Body of pancreas (tissue), 4 donors: Measurements from ENCODE around the gene TSPEAR. TPM values are rescaled to one million over a fixed set of nuclear protein-coding genes. Genes with fewer than 3 reads are reported as not detected.
"Not testable (repeated sequence)": the region's sequence is repeated elsewhere in the genome, so short reads cannot be mapped to it uniquely, and the experiment has no call there.

ENCODE experiments used
- ATAC-seq: fragments of 150-250 bp; one replicate; pipeline ENCODE4 v1.9.1; 2016
- DNase-seq, 4 donors: peaks; one replicate each; pipeline ENCODE4 v3.0.0-alpha.2; 2019
- H3K27ac ChIP-seq, 4 donors: fragments of 200-600 bp; sonication (generic); 1 replicate in 3 of 4; 2 replicates in 1 of 4; pipeline versions ENCODE4 v1.5.1 to v1.6.1; 2016 to 2019; ENCODE audit warnings: mild to moderate bottlenecking in 1 of 4, mixed read lengths in 1 of 4, moderate library complexity in 1 of 4
- H3K27me3 ChIP-seq, 2 donors: fragments of 200-600 bp; sonication (generic); one replicate each; pipeline ENCODE4 v1.6.0; 2016; ENCODE audit warnings: mild to moderate bottlenecking in 1 of 2
- H3K36me3 ChIP-seq, 2 donors: fragments of 200-600 bp; sonication (generic); replicated peaks in 1 of 2; 2 replicates each; pipeline ENCODE4 v1.5.1; 2016; ENCODE audit warnings: low read depth in 2 of 2; ENCODE audit not compliant: insufficient read depth in 1 of 2
- H3K4me1 ChIP-seq: fragments of 200-600 bp; sonication (generic); one replicate; pipeline ENCODE4 v1.6.0; 2016
- H3K4me3 ChIP-seq, 2 donors: fragments of 200-600 bp; sonication (generic); 1 replicate in 1 of 2; 2 replicates in 1 of 2; pipeline ENCODE4 v1.5.1; 2016 to 2019
- H3K9me3 ChIP-seq, 3 donors: fragments of 200-600 bp; sonication (generic); 1 replicate in 2 of 3; 2 replicates in 1 of 3; pipeline ENCODE4 v1.5.1; 2016
- CTCF ChIP-seq, 7 experiments: fragments of 450-650 bp in 4 of 7; fragments of 200-600 bp in 3 of 7; sonication (generic) in 3 of 7; IDR thresholded peaks; one replicate each; pipeline ENCODE4 v1.5.1; 2016 to 2019; ENCODE audit warnings: antibody characterized with exemption in 7 of 7
- POLR2A ChIP-seq, 3 donors: fragments of 450-650 bp; IDR thresholded peaks; one replicate each; pipeline ENCODE4 v1.6.1; 2016; ENCODE audit warnings: antibody characterized with exemption in 3 of 3, mild to moderate bottlenecking in 2 of 3
- WGBS, 2 donors: methylation state at CpG; one replicate each; pipeline ENCODE4 v1.1.5; 2017; 5-methylcytosine and 5-hydroxymethylcytosine counted together
- intact Hi-C: fragments of 100-400 bp; cut with DNase I; formaldehyde crosslinking; loops from one replicate; pipeline ENCODE4 v1.15.1; 2023
- total RNA-seq, 2 donors: library from RNA; depleted of rRNA; stranded (reverse); fragments of >200 nt; gene quantifications; one replicate each; pipeline ENCODE4 v1.1.0, GENCODE V29; 2016

Gene TSPEAR
- total RNA-seq, 2 donors from 2014 or later = 0.52 TPM; not detected in 1

GRCh38 chr21:44648557-44649311, 62.6 kb downstream of the TSPEAR start:
- no peaks in the 10 kb centered on the region for H3K4me1 ChIP-seq
- DNase-seq = no peak
- 63 to 70% methylated on average over 16 to 33 of the region's 33 CpGs for WGBS, 2 donors
- H3K9me3 ChIP-seq = no peaks in the 10 kb centered on the region
- no peak overlapping the region for H3K4me3 ChIP-seq
- H3K27ac ChIP-seq = no peak overlapping the region
- H3K36me3 ChIP-seq = no peaks in the 10 kb centered on the region
- H3K27me3 ChIP-seq = no peaks in the 10 kb centered on the region
- no peak for ATAC-seq
- TF ChIP-seq POLR2A (IDR thresholded peaks at IDR 0.05) (no peak), CTCF (IDR thresholded peaks at IDR 0.05) (no peak)
- intact Hi-C loops = no loop called here

GRCh38 chr21:44647222-44647552, 64.2 kb downstream of the TSPEAR start:
- intact Hi-C loops = no loop called here
- Histone ChIP-seq H3K27ac (no peak overlapping the region), H3K27me3 (no peaks in the 10 kb centered on the region), H3K4me1 (no peaks in the 10 kb centered on the region), H3K4me3 (no peak overlapping the region), H3K36me3 (no peaks in the 10 kb centered on the region), H3K9me3 (no peaks in the 10 kb centered on the region)
- ATAC-seq = no peak
- WGBS, 2 donors = 37 to 38% methylated on average over 8 of the region's 8 CpGs
- DNase-seq = no peak
- TF ChIP-seq CTCF (IDR thresholded peaks at IDR 0.05) (no peak), POLR2A (IDR thresholded peaks at IDR 0.05) (no peak)

- H3K9me3 ChIP-seq, H3K4me3 ChIP-seq, DNase-seq, H3K27ac ChIP-seq, intact Hi-C loops, ATAC-seq, H3K36me3 ChIP-seq, H3K27me3 ChIP-seq, H3K4me1 ChIP-seq: not testable (repeated sequence)
- 57 to 59% methylated on average over 11 to 16 of the region's 21 CpGs for WGBS, 2 donors
These were observed 64.8 kb downstream of the TSPEAR start, which contains the start of gene KRTAP10-11 for GRCh38 chr21:44646366-44647221. Gene KRTAP10-11 (plus strand): TSS chr21:44646414. CDS start chr21:44646459, 45 bp downstream.

GRCh38 chr21:44644878-44645277, 66.5 kb downstream of the TSPEAR start:
- WGBS, 2 donors = 26 to 33% methylated on average over 2 of the region's 2 CpGs
- TF ChIP-seq CTCF (IDR thresholded peaks at IDR 0.05) = no peak
- TF ChIP-seq POLR2A (IDR thresholded peaks at IDR 0.05) = no peak
- Histone ChIP-seq H3K4me3 (no peak overlapping the region), H3K9me3 (no peaks in the 10 kb centered on the region), H3K27me3 (no peaks in the 10 kb centered on the region), H3K27ac (no peak overlapping the region), H3K36me3 (no peaks in the 10 kb centered on the region), H3K4me1 (no peaks in the 10 kb centered on the region)
- intact Hi-C loops = no loop called here
- DNase-seq = no peak
- ATAC-seq = no peak

- WGBS, 2 donors = 41 to 61% methylated on average over 14 of the region's 14 CpGs
- H3K27me3 ChIP-seq = no peaks in the 10 kb centered on the region
- H3K27ac ChIP-seq = no peak overlapping the region
- intact Hi-C loops = no loop called here
- DNase-seq (no peak), ATAC-seq (no peak)
- no peaks in the 10 kb centered on the region for H3K4me1 ChIP-seq
- no peaks in the 10 kb centered on the region for H3K36me3 ChIP-seq
- H3K9me3 ChIP-seq = no peaks in the 10 kb centered on the region
- no peak for TF ChIP-seq POLR2A (IDR thresholded peaks at IDR 0.05)
- no peak overlapping the region for H3K4me3 ChIP-seq
These were observed 67.5 kb downstream of the TSPEAR start for GRCh38 chr21:44643741-44644310.
